ENCODE data around the gene GBP3.

Gene GBP3
- 28.0 to 37.6 (median 32.8) reads per million in 3 donors for total RNA-seq

GRCh38 chr1:89022167-89022959 is at the start of gene GBP3:
GBP3 (minus strand) TSS chr1:89022866; CDS start chr1:89020721, 2,145 bp downstream.
- H3K36me3 ChIP-seq (ENCODE audit: control insufficient read depth, insufficient read depth, low read length): peaks cover 11% of the 10 kb centered on the region
- H3K27ac ChIP-seq (ENCODE audit: insufficient read depth, low read length, poor library complexity, severe bottlenecking): peak within 1 kb of the TSS; percentile 85
- no peaks in the 10 kb centered on the region for H3K9me3 ChIP-seq (ENCODE audit: control insufficient read depth, low read length)
- no peaks in the 10 kb centered on the region for H3K27me3 ChIP-seq (replicated peaks; ENCODE audit: control insufficient read depth, insufficient read depth, low read length, poor library complexity, severe bottlenecking)
- peaks cover 18% of the 10 kb centered on the region for H3K4me1 ChIP-seq (ENCODE audit: control insufficient read depth, insufficient read depth, low read length, poor library complexity, severe bottlenecking)
- peak within 1 kb of the TSS; percentile 69 for H3K4me3 ChIP-seq (ENCODE audit: insufficient read depth, low read depth, low read length, poor library complexity, severe bottlenecking)
- no peak for DNase-seq

- H3K4me3 ChIP-seq (ENCODE audit: insufficient read depth, low read depth, low read length, poor library complexity, severe bottlenecking): peak overlapping the region; percentile 47
- no peak for DNase-seq
- no peak overlapping the region for H3K27ac ChIP-seq (ENCODE audit: insufficient read depth, low read length, poor library complexity, severe bottlenecking)
- no peaks in the 10 kb centered on the region for H3K9me3 ChIP-seq (ENCODE audit: control insufficient read depth, low read length)
- peaks cover 4% of the 10 kb centered on the region for H3K4me1 ChIP-seq (ENCODE audit: control insufficient read depth, insufficient read depth, low read length, poor library complexity, severe bottlenecking)
- no peaks in the 10 kb centered on the region for H3K36me3 ChIP-seq (ENCODE audit: control insufficient read depth, insufficient read depth, low read length)
- H3K27me3 ChIP-seq (replicated peaks; ENCODE audit: control insufficient read depth, insufficient read depth, low read length, poor library complexity, severe bottlenecking): no peaks in the 10 kb centered on the region
Measured at GRCh38 chr1:89070509-89070908, 47.8 kb upstream of the GBP3 start.

- H3K4me3 ChIP-seq (ENCODE audit: insufficient read depth, low read depth, low read length, poor library complexity, severe bottlenecking): peak overlapping the region; percentile 47
Measured at GRCh38 chr1:89069951-89070350, 47.3 kb upstream of the GBP3 start.

GRCh38 chr1:89068291-89068690 is 45.6 kb upstream of the GBP3 start:
- Histone ChIP-seq H3K27ac (ENCODE audit: insufficient read depth, low read length, poor library complexity, severe bottlenecking) (no peak overlapping the region), H3K9me3 (ENCODE audit: control insufficient read depth, low read length) (no peaks in the 10 kb centered on the region), H3K4me1 (ENCODE audit: control insufficient read depth, insufficient read depth, low read length, poor library complexity, severe bottlenecking) (peaks cover 4% of the 10 kb centered on the region), H3K27me3 (replicated peaks; ENCODE audit: control insufficient read depth, insufficient read depth, low read length, poor library complexity, severe bottlenecking) (no peaks in the 10 kb centered on the region), H3K4me3 (ENCODE audit: insufficient read depth, low read depth, low read length, poor library complexity, severe bottlenecking) (no peak overlapping the region), H3K36me3 (ENCODE audit: control insufficient read depth, insufficient read depth, low read length) (no peaks in the 10 kb centered on the region)
- DNase-seq: no peak

More at GRCh38 chr1:89069951-89070350, 47.3 kb upstream of the GBP3 start:
- H3K36me3 ChIP-seq (ENCODE audit: control insufficient read depth, insufficient read depth, low read length): no peaks in the 10 kb centered on the region
- no peak for DNase-seq
- H3K9me3 ChIP-seq (ENCODE audit: control insufficient read depth, low read length): no peaks in the 10 kb centered on the region
- peak overlapping the region; percentile 42 for H3K27ac ChIP-seq (ENCODE audit: insufficient read depth, low read length, poor library complexity, severe bottlenecking)
- H3K27me3 ChIP-seq (replicated peaks; ENCODE audit: control insufficient read depth, insufficient read depth, low read length, poor library complexity, severe bottlenecking): no peaks in the 10 kb centered on the region
- H3K4me1 ChIP-seq (ENCODE audit: control insufficient read depth, insufficient read depth, low read length, poor library complexity, severe bottlenecking): peaks cover 4% of the 10 kb centered on the region

- Histone ChIP-seq H3K9me3 (ENCODE audit: control insufficient read depth, low read length) (no peaks in the 10 kb centered on the region), H3K27ac (ENCODE audit: insufficient read depth, low read length, poor library complexity, severe bottlenecking) (peak within 1 kb of the TSS; percentile 74), H3K36me3 (ENCODE audit: control insufficient read depth, insufficient read depth, low read length) (peaks cover under 1% of the 10 kb centered on the region), H3K4me3 (ENCODE audit: insufficient read depth, low read depth, low read length, poor library complexity, severe bottlenecking) (peak within 1 kb of the TSS; percentile 56), H3K4me1 (ENCODE audit: control insufficient read depth, insufficient read depth, low read length, poor library complexity, severe bottlenecking) (peaks cover 11% of the 10 kb centered on the region), H3K27me3 (replicated peaks; ENCODE audit: control insufficient read depth, insufficient read depth, low read length, poor library complexity, severe bottlenecking) (no peaks in the 10 kb centered on the region)
- DNase-seq: no peak
Measured at GRCh38 chr1:89065079-89065868, 42.6 kb upstream of the GBP3 start, which contains the start of gene GBP1. GBP1 (minus strand) TSS chr1:89065208; CDS start chr1:89063234, 1,974 bp downstream.

- no peak for DNase-seq
- H3K4me1 ChIP-seq (ENCODE audit: control insufficient read depth, insufficient read depth, low read length, poor library complexity, severe bottlenecking): peaks cover 10% of the 10 kb centered on the region
Measured at GRCh38 chr1:89064632-89065031, 42.0 kb upstream of the GBP3 start.

GRCh38 chr1:89063094-89063493 is 40.4 kb upstream of the GBP3 start:
- Histone ChIP-seq H3K4me3 (ENCODE audit: insufficient read depth, low read depth, low read length, poor library complexity, severe bottlenecking) (peak overlapping the region; percentile 8), H3K27me3 (replicated peaks; ENCODE audit: control insufficient read depth, insufficient read depth, low read length, poor library complexity, severe bottlenecking) (no peaks in the 10 kb centered on the region), H3K4me1 (ENCODE audit: control insufficient read depth, insufficient read depth, low read length, poor library complexity, severe bottlenecking) (peaks cover 10% of the 10 kb centered on the region), H3K9me3 (ENCODE audit: control insufficient read depth, low read length) (no peaks in the 10 kb centered on the region), H3K36me3 (ENCODE audit: control insufficient read depth, insufficient read depth, low read length) (peaks cover 18% of the 10 kb centered on the region), H3K27ac (ENCODE audit: insufficient read depth, low read length, poor library complexity, severe bottlenecking) (no peak overlapping the region)
- DNase-seq: no peak

More at GRCh38 chr1:89064632-89065031, 42.0 kb upstream of the GBP3 start:
- peak overlapping the region; percentile 56 for H3K4me3 ChIP-seq (ENCODE audit: insufficient read depth, low read depth, low read length, poor library complexity, severe bottlenecking)
- no peaks in the 10 kb centered on the region for H3K9me3 ChIP-seq (ENCODE audit: control insufficient read depth, low read length)
- H3K36me3 ChIP-seq (ENCODE audit: control insufficient read depth, insufficient read depth, low read length): peaks cover 5% of the 10 kb centered on the region
- peak overlapping the region; percentile 74 for H3K27ac ChIP-seq (ENCODE audit: insufficient read depth, low read length, poor library complexity, severe bottlenecking)
- H3K27me3 ChIP-seq (replicated peaks; ENCODE audit: control insufficient read depth, insufficient read depth, low read length, poor library complexity, severe bottlenecking): no peaks in the 10 kb centered on the region

GRCh38 chr1:89060091-89060490 is 37.4 kb upstream of the GBP3 start:
- H3K27ac ChIP-seq (ENCODE audit: insufficient read depth, low read length, poor library complexity, severe bottlenecking): no peak overlapping the region
- peaks cover 48% of the 10 kb centered on the region for H3K36me3 ChIP-seq (ENCODE audit: control insufficient read depth, insufficient read depth, low read length)
- H3K27me3 ChIP-seq (replicated peaks; ENCODE audit: control insufficient read depth, insufficient read depth, low read length, poor library complexity, severe bottlenecking): no peaks in the 10 kb centered on the region
- no peaks in the 10 kb centered on the region for H3K9me3 ChIP-seq (ENCODE audit: control insufficient read depth, low read length)
- H3K4me3 ChIP-seq (ENCODE audit: insufficient read depth, low read depth, low read length, poor library complexity, severe bottlenecking): no peak overlapping the region
- H3K4me1 ChIP-seq (ENCODE audit: control insufficient read depth, insufficient read depth, low read length, poor library complexity, severe bottlenecking): peaks cover 10% of the 10 kb centered on the region
- DNase-seq: no peak

- Histone ChIP-seq H3K9me3 (ENCODE audit: control insufficient read depth, low read length) (no peaks in the 10 kb centered on the region), H3K4me1 (ENCODE audit: control insufficient read depth, insufficient read depth, low read length, poor library complexity, severe bottlenecking) (no peaks in the 10 kb centered on the region), H3K27ac (ENCODE audit: insufficient read depth, low read length, poor library complexity, severe bottlenecking) (no peak overlapping the region), H3K27me3 (replicated peaks; ENCODE audit: control insufficient read depth, insufficient read depth, low read length, poor library complexity, severe bottlenecking) (no peaks in the 10 kb centered on the region), H3K4me3 (ENCODE audit: insufficient read depth, low read depth, low read length, poor library complexity, severe bottlenecking) (no peak overlapping the region), H3K36me3 (ENCODE audit: control insufficient read depth, insufficient read depth, low read length) (peaks cover 62% of the 10 kb centered on the region)
- DNase-seq: no peak
Measured at GRCh38 chr1:89051955-89052312, 29.3 kb upstream of the GBP3 start.

Data from effector memory CD4-positive, alpha-beta T cell (primary cell).